NCI-H526 treated with DMSO at 0.1 percent for 48 hours (cell line): ENCODE measurements around the gene LBH.

Source experiments
- DNase-seq: peaks from one replicate; lab custom pipeline; 2025; lab: John Stamatoyannopoulos, UW

Gene LBH

GRCh38 chr2:30306522-30306921 lies 75.2 kb downstream of the LBH start:
- DNase-seq = no peak

GRCh38 chr2:30308280-30308679 lies 76.9 kb downstream of the LBH start:
- no peak for DNase-seq
